RWPE2 (cell line): ENCODE results near the gene NPLOC4.

Experiments
- ATAC-seq: fragments of 200-7000 bp; cut with Tn5 transposase; 3 replicates; pipeline ENCODE4 v1.9.1; 2021; ENCODE audit warnings: low read depth
- DNase-seq: peaks from one replicate; pipeline ENCODE4 v3.0.0-alpha.2; 2020; ENCODE audit warnings: low spot score
- H3K27ac ChIP-seq: fragments of 450-650 bp; 2 replicates; pipeline ENCODE4 v1.5.1; 2017; ENCODE audit warnings: mild to moderate bottlenecking; ENCODE audit not compliant: poor library complexity, severe bottlenecking
- H3K27me3 ChIP-seq: fragments of 250-450 bp; sonication (Bioruptor Pico); 2 replicates; pipeline ENCODE4 v1.5.1; 2021; ENCODE audit warnings: mild to moderate bottlenecking, moderate library complexity; ENCODE audit not compliant: insufficient read depth, poor library complexity, severe bottlenecking
- H3K36me3 ChIP-seq: fragments of 250-450 bp; sonication (Bioruptor Pico); 2 replicates; pipeline ENCODE4 v1.5.1; 2020; ENCODE audit warnings: low read depth, mild to moderate bottlenecking, moderate library complexity
- H3K4me1 ChIP-seq: fragments of 250-450 bp; sonication (Bioruptor Pico); 2 replicates; pipeline ENCODE4 v1.5.1; 2021; ENCODE audit warnings: mild to moderate bottlenecking, moderate library complexity; ENCODE audit not compliant: insufficient read depth, poor library complexity, severe bottlenecking
- H3K4me3 ChIP-seq: fragments of 250-450 bp; sonication (Bioruptor Pico); 2 replicates; pipeline ENCODE4 v1.5.1; 2021; ENCODE audit warnings: mild to moderate bottlenecking, moderate library complexity; ENCODE audit not compliant: severe bottlenecking
- H3K9me3 ChIP-seq: fragments of 250-450 bp; sonication (Bioruptor Pico); 2 replicates; pipeline ENCODE4 v1.5.1; 2021; ENCODE audit warnings: mild to moderate bottlenecking, moderate library complexity; ENCODE audit not compliant: severe bottlenecking
- CTCF ChIP-seq: fragments of 450-650 bp; IDR thresholded peaks from one replicate; pipeline ENCODE4 v1.5.1; 2017; ENCODE audit warnings: mild to moderate bottlenecking, moderate library complexity; ENCODE audit not compliant: poor library complexity, severe bottlenecking

NPLOC4 gene

GRCh38 chr17:81542431-81543338 lies 94.2 kb downstream of the NPLOC4 start:
- ATAC-seq, result no peak
- Histone ChIP-seq H3K9me3 (no peaks in the 10 kb centered on the region), H3K4me1 (no peaks in the 10 kb centered on the region), H3K27me3 (no peaks in the 10 kb centered on the region), H3K4me3 (no peak overlapping the region), H3K27ac (no peak overlapping the region), H3K36me3 (peaks cover 34% of the 10 kb centered on the region)
- no peak for TF ChIP-seq CTCF
- no peak for DNase-seq

GRCh38 chr17:81541123-81541522 lies 95.8 kb downstream of the NPLOC4 start:
- Histone ChIP-seq H3K9me3 (no peaks in the 10 kb centered on the region), H3K4me1 (no peaks in the 10 kb centered on the region), H3K36me3 (peaks cover 18% of the 10 kb centered on the region), H3K4me3 (no peak overlapping the region), H3K27ac (no peak overlapping the region), H3K27me3 (peaks cover 9% of the 10 kb centered on the region)
- no peak for TF ChIP-seq CTCF
- no peak for DNase-seq
- no peak for ATAC-seq

DNA sequence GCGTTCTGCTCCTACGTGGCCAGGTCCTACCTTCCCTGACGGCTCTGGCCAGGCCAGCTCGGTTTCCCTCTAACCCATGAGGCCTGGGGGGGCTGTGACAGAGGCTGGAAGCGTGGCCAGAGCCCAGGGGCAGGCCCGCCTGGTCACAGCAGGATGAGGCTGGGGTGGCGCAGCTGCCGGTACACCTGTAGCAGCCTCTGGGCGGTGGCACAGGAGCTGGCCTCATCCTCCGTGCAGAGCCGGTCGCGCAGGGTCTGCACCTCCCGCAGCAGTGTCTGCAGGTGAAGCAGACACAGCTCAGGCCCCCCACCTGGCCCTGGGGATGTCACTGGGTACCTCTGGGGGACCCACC lies 96.3 kb downstream of the NPLOC4 start:
- Histone ChIP-seq H3K36me3 (peaks cover 17% of the 10 kb centered on the region; the same call in 1 of the 2 replicates), H3K4me3 (no peak overlapping the region), H3K4me1 (no peaks in the 10 kb centered on the region), H3K9me3 (no peaks in the 10 kb centered on the region), H3K27ac (no peak overlapping the region), H3K27me3 (peaks cover 13% of the 10 kb centered on the region)
- no peak for ATAC-seq
- no peak for DNase-seq
- no peak for TF ChIP-seq CTCF

- H3K27me3 ChIP-seq, result peaks cover 13% of the 10 kb centered on the region
- H3K27ac ChIP-seq, result no peak overlapping the region
- H3K9me3 ChIP-seq, result no peaks in the 10 kb centered on the region
- H3K4me3 ChIP-seq, result no peak overlapping the region
- TF ChIP-seq CTCF, result no peak
- H3K4me1 ChIP-seq, result no peaks in the 10 kb centered on the region
- DNase-seq, result no peak
- H3K36me3 ChIP-seq, result peaks cover 12% of the 10 kb centered on the region; the same call in 1 of the 2 replicates
- ATAC-seq, result no peak
These were observed 96.8 kb downstream of the NPLOC4 start for GRCh38 chr17:81539961-81540675.
